ENCODE measurements around the gene GOLT1B. TPM values are rescaled to one million over a fixed set of nuclear protein-coding genes. Genes with fewer than 3 reads are reported as not detected.

The GOLT1B gene
- total and polyA plus RNA-seq, 9 of the 15 experiments (the other 6 are each of a cell fraction or from before 2014, with no cell fraction given): 9.4 to 66.1 (median 26.7) TPM

- H3K36me3 ChIP-seq (ENCODE audit: control insufficient read depth, insufficient read depth, low read length): peaks cover 23% of the 10 kb centered on the region; the same call in 2 of the 3 replicates
- ATAC-seq (no peak), DNase-seq (ENCODE audit: extremely low read depth in 1 of 4, low spot score in 3 of 4) (no peak), FAIRE-seq (no peak)
- WGBS (ENCODE audit: insufficient coverage, low coverage, missing lambda C conversion rate): 91% methylated on average over 3 of the region's 3 CpGs
- H3K9me3 ChIP-seq (replicated peaks; ENCODE audit: control insufficient read depth, insufficient read depth, low read depth, low read length): no peaks in the 10 kb centered on the region
- intact Hi-C loops (cut with micrococcal nuclease): no loop called here
- POLR2A ChIA-PET: interaction anchor here (1.2 to 1.6 kb wide), 2 partner anchors 9 to 17 kb away, joined by 3 to 4 read pairs; partner anchors contain the start of genes GOLT1B and RECQL
- H3K27ac ChIP-seq (ENCODE audit: extremely low read depth, low read depth, low read length): no peak overlapping the region
- no peak overlapping the region for H2AFZ ChIP-seq (ENCODE audit: low read depth, low read length)
- BruUV-seq (replicated peaks): no TSS peak
- no peak overlapping the region for H3K4me3 ChIP-seq
- H3K9ac ChIP-seq (ENCODE audit: insufficient read depth in 1 of 2, low read depth in 2 of 2, low read length in 2 of 2): no peak overlapping the region
- no peaks in the 10 kb centered on the region for H4K20me1 ChIP-seq (replicated peaks; ENCODE audit: control insufficient read depth, insufficient read depth, low read length)
- H3K4me1 ChIP-seq (replicated peaks in 1 of 2; ENCODE audit: control insufficient read depth in 2 of 2, insufficient read depth in 2 of 2, low read length in 2 of 2): no peaks in the 10 kb centered on the region
- CTCF ChIA-PET (ENCODE audit: low intra/inter-chr PET ratio): no interaction called here
- H3K4me2 ChIP-seq (ENCODE audit: insufficient read depth, low read length): no peak overlapping the region
- H3K79me2 ChIP-seq (ENCODE audit: control insufficient read depth, insufficient read depth, low read length): no peaks in the 10 kb centered on the region
- no peaks in the 10 kb centered on the region for H3K9me1 ChIP-seq (ENCODE audit: control insufficient read depth, insufficient read depth, low read length)
- no peaks in the 10 kb centered on the region for H3K27me3 ChIP-seq (ENCODE audit: control insufficient read depth in 2 of 2, insufficient read depth in 2 of 2, low read length in 2 of 2)
- in situ Hi-C loops (cut with MboI): no loop called here
- no peak for TF ChIP-seq ATF6 (CRISPR knock-in tag; IDR thresholded peaks at IDR 0.05)
- no peak for TF ChIP-seq HMG20B (CRISPR knock-in tag; IDR thresholded peaks at IDR 0.05)
- TF ChIP-seq HMBOX1 (IDR thresholded peaks at IDR 0.05): no peak
- TF ChIP-seq NCOR1 (IDR thresholded peaks at IDR 0.05): no peak
- TF ChIP-seq ZNF609 (CRISPR knock-in tag; IDR thresholded peaks at IDR 0.05; ENCODE audit: borderline replicate concordance): no peak
- no peak for TF ChIP-seq CSDE1 (IDR thresholded peaks at IDR 0.05)
- TF ChIP-seq ADNP (tag; IDR thresholded peaks at IDR 0.05): no peak
- TF ChIP-seq ZFP1 (CRISPR knock-in tag; IDR thresholded peaks at IDR 0.05): no peak
- TF ChIP-seq ARID4B (CRISPR knock-in tag; IDR thresholded peaks at IDR 0.05): no peak
Observed at GRCh38 chr12:21518451-21518850, 16.9 kb downstream of the GOLT1B start.

Data from K562 (cell line).